SJSA1 (cell line): ENCODE measurements around the gene MUCL3. TPM values are rescaled to one million over a fixed set of nuclear protein-coding genes. Genes with fewer than 3 reads are reported as not detected.

Experiments
- DNase-seq, 2 experiments: peaks; one replicate each; pipeline ENCODE4 v3.0.0-alpha.2; 2015 to 2020; ENCODE audit warnings: low spot score in 2 of 2, low read depth in 1 of 2
- H3K27ac ChIP-seq: fragments of 250-450 bp; sonication (Bioruptor Pico); 2 replicates; pipeline ENCODE4 v1.5.1; 2020; ENCODE audit warnings: mild to moderate bottlenecking, moderate library complexity
- H3K27me3 ChIP-seq: fragments of 250-450 bp; sonication (Bioruptor Pico); replicated peaks from 2 replicates; pipeline ENCODE4 v1.5.1; 2020; ENCODE audit warnings: mild to moderate bottlenecking, moderate library complexity
- H3K36me3 ChIP-seq: fragments of 250-450 bp; sonication (Bioruptor Pico); 2 replicates; pipeline ENCODE4 v1.5.1; 2020; ENCODE audit warnings: mild to moderate bottlenecking
- H3K4me1 ChIP-seq: fragments of 250-450 bp; sonication (Bioruptor Pico); replicated peaks from 2 replicates; pipeline ENCODE4 v1.6.1; 2021; ENCODE audit warnings: mild to moderate bottlenecking
- H3K4me3 ChIP-seq: fragments of 250-450 bp; sonication (Bioruptor Pico); 2 replicates; pipeline ENCODE4 v1.5.1; 2020; ENCODE audit warnings: mild to moderate bottlenecking
- H3K9me3 ChIP-seq: fragments of 250-450 bp; sonication (Bioruptor Pico); replicated peaks from 2 replicates; pipeline ENCODE4 v1.5.1; 2020; ENCODE audit warnings: mild to moderate bottlenecking
- total RNA-seq: library from RNA; depleted of rRNA; stranded (reverse); fragments of >200 nt; shearing (Covaris generic); gene quantifications from 2 replicates; pipeline ENCODE4 v1.2.3, GENCODE V29; 2014

MUCL3 gene
- total RNA-seq, 1 experiment from 2014 or later = not detected

- Histone ChIP-seq H3K27me3 (no peaks in the 10 kb centered on the region), H3K9me3 (no peaks in the 10 kb centered on the region), H3K27ac (no peak overlapping the region), H3K4me3 (no peak overlapping the region), H3K4me1 (peaks cover 9% of the 10 kb centered on the region), H3K36me3 (no peaks in the 10 kb centered on the region)
- DNase-seq = no peak
Observed at GRCh38 chr6:30938730-30939129, 2.0 kb upstream of the MUCL3 start.

GRCh38 chr6:30939473-30939872 lies 1.3 kb upstream of the MUCL3 start:
- Histone ChIP-seq H3K27ac (no peak overlapping the region), H3K27me3 (no peaks in the 10 kb centered on the region), H3K36me3 (no peaks in the 10 kb centered on the region), H3K4me3 (no peak overlapping the region), H3K4me1 (peaks cover 9% of the 10 kb centered on the region), H3K9me3 (no peaks in the 10 kb centered on the region)
- DNase-seq = no peak

DNA sequence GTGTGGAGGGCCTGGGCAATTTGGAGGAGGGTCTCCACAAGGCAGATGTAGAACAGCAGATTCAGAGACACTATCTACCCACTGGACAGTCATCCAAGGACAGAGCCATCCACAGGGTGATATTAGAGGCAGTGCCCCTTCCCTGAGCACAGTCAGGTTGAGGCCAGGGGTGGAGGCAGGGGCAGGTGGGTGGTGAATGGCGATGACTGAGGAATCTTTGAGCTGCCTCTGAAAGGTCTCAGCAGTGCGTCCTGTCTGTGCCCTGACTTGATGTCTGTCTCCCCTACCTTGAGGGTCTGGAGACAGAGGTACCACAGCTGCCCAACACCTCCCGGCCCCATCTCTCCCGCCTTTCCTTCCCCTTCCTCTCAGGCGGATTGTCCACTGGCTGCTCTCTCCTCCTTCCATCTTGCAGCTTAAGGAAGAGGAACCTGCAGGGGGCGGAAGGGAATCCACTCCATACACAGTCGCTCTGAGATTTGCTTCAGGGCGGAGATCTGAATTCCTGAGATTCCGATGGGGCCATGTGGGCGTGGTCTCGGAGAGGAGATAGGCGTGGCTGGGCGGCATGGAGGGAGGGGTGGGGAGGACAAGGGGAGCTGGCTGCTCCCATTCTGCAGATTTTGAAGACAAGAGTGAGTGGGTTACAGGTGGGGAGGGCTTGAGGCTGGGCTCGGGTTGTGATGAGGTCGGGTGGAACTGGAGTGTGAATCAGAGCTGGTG lies 1.7 kb downstream of the MUCL3 start:
- Histone ChIP-seq H3K27me3 (no peaks in the 10 kb centered on the region), H3K4me3 (no peak overlapping the region), H3K4me1 (peaks cover 9% of the 10 kb centered on the region), H3K9me3 (no peaks in the 10 kb centered on the region), H3K27ac (no peak overlapping the region), H3K36me3 (no peaks in the 10 kb centered on the region)
- peak; percentile 86 to 96 for DNase-seq

- no peaks in the 10 kb centered on the region for H3K9me3 ChIP-seq
- no peaks in the 10 kb centered on the region for H3K27me3 ChIP-seq
- peaks cover 9% of the 10 kb centered on the region for H3K4me1 ChIP-seq
- no peak overlapping the region for H3K4me3 ChIP-seq
- H3K27ac ChIP-seq = no peak overlapping the region
- H3K36me3 ChIP-seq = no peaks in the 10 kb centered on the region
- no peak for DNase-seq
Observed at GRCh38 chr6:30944051-30944450, 3.3 kb downstream of the MUCL3 start.

DNA sequence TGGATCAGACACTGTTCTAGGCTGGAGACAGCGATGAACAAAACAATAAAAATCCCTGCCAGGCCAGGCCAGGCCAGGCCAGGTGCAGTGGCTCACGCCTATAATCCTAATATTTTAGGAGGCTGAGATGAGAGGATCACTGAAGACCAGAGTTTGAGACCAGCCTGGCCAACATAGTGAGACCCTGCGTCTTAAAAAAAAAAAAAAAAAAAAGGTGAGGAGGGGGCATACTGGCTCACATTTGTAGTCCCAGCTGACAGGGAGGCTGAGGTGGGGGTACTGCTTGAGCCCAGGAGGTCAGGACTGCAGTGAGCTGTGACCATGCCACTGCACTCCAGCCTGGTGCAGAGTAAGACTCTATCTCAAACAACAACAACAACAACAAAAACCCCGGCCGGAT lies 4.5 kb downstream of the MUCL3 start:
- Histone ChIP-seq H3K27me3 (no peaks in the 10 kb centered on the region), H3K27ac (no peak overlapping the region), H3K4me1 (peaks cover 9% of the 10 kb centered on the region), H3K36me3 (no peaks in the 10 kb centered on the region), H3K4me3 (no peak overlapping the region), H3K9me3 (no peaks in the 10 kb centered on the region)
- no peak for DNase-seq

DNA sequence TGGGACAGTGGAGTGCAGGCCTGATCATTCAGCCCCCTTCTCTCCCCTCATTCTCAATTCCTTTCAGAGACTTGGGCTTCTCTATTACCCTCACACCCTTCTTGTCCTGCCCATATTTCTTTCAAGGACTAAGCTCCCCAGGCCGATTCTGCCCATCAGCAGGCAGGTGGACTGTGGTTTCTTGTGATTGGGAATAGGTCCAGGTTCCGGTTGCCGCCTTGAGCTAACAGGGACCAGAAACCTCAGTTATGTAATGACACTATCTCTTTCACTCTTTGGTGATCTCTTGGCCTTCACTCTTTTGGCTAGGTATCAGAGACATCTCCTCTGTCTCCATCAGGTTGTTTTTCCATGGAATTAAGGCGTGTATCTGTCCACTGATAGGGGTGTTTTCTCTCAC lies 6.5 kb downstream of the MUCL3 start:
- Histone ChIP-seq H3K4me3 (no peak overlapping the region), H3K27ac (no peak overlapping the region), H3K4me1 (peaks cover 8% of the 10 kb centered on the region), H3K9me3 (no peaks in the 10 kb centered on the region), H3K27me3 (no peaks in the 10 kb centered on the region), H3K36me3 (no peaks in the 10 kb centered on the region)
- no peak for DNase-seq

GRCh38 chr6:30948811-30949210 lies 8.0 kb downstream of the MUCL3 start:
- H3K27ac ChIP-seq = no peak overlapping the region
- no peak for DNase-seq
- H3K9me3 ChIP-seq = no peaks in the 10 kb centered on the region
- H3K36me3 ChIP-seq = no peaks in the 10 kb centered on the region
- H3K4me1 ChIP-seq = no peaks in the 10 kb centered on the region
- no peaks in the 10 kb centered on the region for H3K27me3 ChIP-seq
- H3K4me3 ChIP-seq = no peak overlapping the region

GRCh38 chr6:30951907-30952469 lies 11.2 kb downstream of the MUCL3 start:
- no peaks in the 10 kb centered on the region; the same call in 1 of the 2 replicates for H3K27me3 ChIP-seq
- DNase-seq = no peak
- H3K36me3 ChIP-seq = no peaks in the 10 kb centered on the region

GRCh38 chr6:30954631-30955366 lies 14.0 kb downstream of the MUCL3 start:
- DNase-seq = no peak
- no peaks in the 10 kb centered on the region for H3K4me1 ChIP-seq
- no peaks in the 10 kb centered on the region; the same call in none of the 2 replicates for H3K27me3 ChIP-seq
- H3K4me3 ChIP-seq = no peak overlapping the region
- H3K36me3 ChIP-seq = no peaks in the 10 kb centered on the region
- H3K9me3 ChIP-seq = no peaks in the 10 kb centered on the region
- H3K27ac ChIP-seq = no peak overlapping the region

More at GRCh38 chr6:30951907-30952469, 11.2 kb downstream of the MUCL3 start:
- Histone ChIP-seq H3K9me3 (no peaks in the 10 kb centered on the region), H3K4me1 (no peaks in the 10 kb centered on the region), H3K27ac (no peak overlapping the region), H3K4me3 (no peak overlapping the region)

DNA sequence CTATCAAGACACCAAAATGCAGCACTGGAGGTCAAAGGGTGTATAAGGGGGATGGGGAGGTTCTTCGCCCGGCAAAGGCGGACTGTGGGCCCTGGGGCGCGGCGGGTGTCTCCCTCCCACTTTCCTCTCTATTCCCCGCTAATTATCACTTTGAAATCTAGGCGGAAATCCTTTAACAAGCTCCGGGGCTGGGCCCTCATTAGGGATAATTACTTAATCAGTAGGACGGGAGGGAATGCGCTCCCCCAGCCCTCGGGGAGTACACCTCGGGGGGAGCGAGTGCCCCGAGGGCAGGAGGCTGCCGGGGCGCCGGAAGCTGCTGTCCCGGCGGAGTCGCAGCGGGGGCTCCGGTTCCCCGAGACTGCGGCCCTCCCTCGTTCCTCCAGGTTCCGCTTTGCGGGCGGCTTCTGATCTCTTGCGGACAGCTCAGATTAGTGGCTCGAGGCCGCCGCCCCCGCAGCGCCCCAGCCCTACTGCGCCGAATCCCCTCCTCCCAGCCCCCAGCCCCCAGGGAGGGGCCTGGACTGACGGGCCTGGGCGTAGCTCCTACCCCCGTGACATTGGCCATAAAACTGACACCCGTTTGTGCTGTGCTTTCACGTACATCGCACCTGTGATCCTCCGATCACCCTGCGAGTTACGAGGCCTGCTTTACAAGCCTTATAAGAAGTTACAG lies 14.7 kb downstream of the MUCL3 start:
- no peaks in the 10 kb centered on the region; the same call in none of the 2 replicates for H3K27me3 ChIP-seq
- no peak for DNase-seq
- H3K9me3 ChIP-seq = no peaks in the 10 kb centered on the region
- no peak overlapping the region for H3K4me3 ChIP-seq
- no peaks in the 10 kb centered on the region for H3K4me1 ChIP-seq
- no peaks in the 10 kb centered on the region for H3K36me3 ChIP-seq
- H3K27ac ChIP-seq = no peak overlapping the region

- no peak for DNase-seq
Observed at GRCh38 chr6:30957716-30958115, 16.9 kb downstream of the MUCL3 start.

DNA sequence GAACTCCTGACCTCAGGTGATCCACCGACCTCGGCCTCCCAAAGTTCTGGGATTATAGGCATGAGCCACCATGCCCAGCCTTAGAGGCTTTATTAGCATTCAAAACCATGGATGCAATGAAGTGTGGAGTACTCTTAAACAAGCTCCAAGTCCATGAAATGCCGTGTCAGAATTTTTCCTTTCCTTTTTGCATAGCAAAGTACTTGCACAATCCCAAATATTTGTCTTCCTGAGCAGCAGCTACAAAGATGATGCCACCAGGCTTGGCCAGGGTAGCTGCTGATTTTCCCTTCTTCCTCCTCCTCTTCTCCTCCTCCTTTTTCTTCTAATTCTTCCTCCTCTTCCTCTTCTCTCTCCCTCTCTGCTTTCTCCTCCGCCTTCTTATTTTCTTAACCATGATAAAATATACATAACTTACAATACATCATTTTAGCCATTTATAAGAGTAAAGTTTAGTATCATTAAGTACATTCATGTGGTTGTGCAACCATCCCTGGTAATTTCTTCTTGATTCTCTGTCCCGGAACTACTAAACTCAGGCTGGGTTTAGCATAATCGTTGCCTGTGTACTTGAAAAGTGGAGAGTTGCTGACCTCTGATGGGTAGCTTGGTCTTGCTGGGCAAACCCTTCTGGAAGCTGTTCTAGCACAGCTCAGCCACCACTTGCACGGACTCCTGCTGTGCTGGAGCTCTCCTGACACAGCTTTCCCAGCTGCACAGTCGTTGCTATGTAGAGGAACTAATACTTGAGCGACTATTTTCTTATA lies 20.3 kb downstream of the MUCL3 start:
- Histone ChIP-seq H3K27ac (no peak overlapping the region), H3K36me3 (no peaks in the 10 kb centered on the region), H3K9me3 (no peaks in the 10 kb centered on the region), H3K4me3 (no peak overlapping the region), H3K27me3 (no peaks in the 10 kb centered on the region; the same call in none of the 2 replicates), H3K4me1 (no peaks in the 10 kb centered on the region)
- no peak for DNase-seq

More at GRCh38 chr6:30957716-30958115, 16.9 kb downstream of the MUCL3 start:
- Histone ChIP-seq H3K9me3 (no peaks in the 10 kb centered on the region), H3K27me3 (no peaks in the 10 kb centered on the region; the same call in none of the 2 replicates), H3K4me1 (no peaks in the 10 kb centered on the region), H3K27ac (no peak overlapping the region), H3K4me3 (no peak overlapping the region), H3K36me3 (no peaks in the 10 kb centered on the region)

DNA sequence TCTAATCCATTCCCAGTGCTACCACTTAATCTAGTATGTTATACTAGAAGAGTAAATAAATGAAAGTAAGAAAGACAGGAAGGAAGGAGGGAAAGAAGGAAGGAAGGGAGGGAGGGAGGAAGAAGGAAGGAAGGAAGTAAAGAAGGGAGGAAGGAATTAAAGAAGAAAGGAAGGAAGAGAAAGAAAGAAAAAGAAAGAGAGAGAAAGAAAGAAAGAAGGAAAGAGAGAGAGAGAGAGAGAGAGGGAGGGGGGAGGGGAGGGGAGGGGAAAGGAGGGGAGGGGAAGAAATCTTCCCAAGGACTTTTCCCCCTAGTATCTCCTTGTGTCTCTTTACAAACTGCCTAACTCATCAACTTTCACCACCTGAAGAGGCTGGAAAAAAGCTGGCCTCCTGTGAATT lies 21.9 kb downstream of the MUCL3 start:
- DNase-seq = no peak
- no peaks in the 10 kb centered on the region for H3K9me3 ChIP-seq
- H3K27me3 ChIP-seq = no peaks in the 10 kb centered on the region; the same call in 1 of the 2 replicates
- H3K4me3 ChIP-seq = no peak overlapping the region
- no peak overlapping the region for H3K27ac ChIP-seq
- H3K36me3 ChIP-seq = no peaks in the 10 kb centered on the region
- no peaks in the 10 kb centered on the region for H3K4me1 ChIP-seq
